Measurements from ENCODE around the gene AFM.

AFM gene

GRCh38 chr4:73459048-73459421 is 22.5 kb upstream of the AFM start:
- no peaks in the 10 kb centered on the region for H3K27me3 ChIP-seq (ENCODE audit: insufficient read depth, low read length, poor library complexity, severe bottlenecking)
- H4K20me1 ChIP-seq (ENCODE audit: insufficient read depth, low read length, poor library complexity, severe bottlenecking), result no peaks in the 10 kb centered on the region
- H3K36me3 ChIP-seq (ENCODE audit: insufficient read depth, low read length), result no peaks in the 10 kb centered on the region
- no peak overlapping the region for H2AFZ ChIP-seq (ENCODE audit: low read length)
- no peaks in the 10 kb centered on the region for H3K9me3 ChIP-seq (ENCODE audit: insufficient read depth, low read depth, low read length)
- H3K9me2 ChIP-seq (replicated peaks; ENCODE audit: low read depth, low read length), result no peaks in the 10 kb centered on the region
- TF ChIP-seq, protein P1, sequence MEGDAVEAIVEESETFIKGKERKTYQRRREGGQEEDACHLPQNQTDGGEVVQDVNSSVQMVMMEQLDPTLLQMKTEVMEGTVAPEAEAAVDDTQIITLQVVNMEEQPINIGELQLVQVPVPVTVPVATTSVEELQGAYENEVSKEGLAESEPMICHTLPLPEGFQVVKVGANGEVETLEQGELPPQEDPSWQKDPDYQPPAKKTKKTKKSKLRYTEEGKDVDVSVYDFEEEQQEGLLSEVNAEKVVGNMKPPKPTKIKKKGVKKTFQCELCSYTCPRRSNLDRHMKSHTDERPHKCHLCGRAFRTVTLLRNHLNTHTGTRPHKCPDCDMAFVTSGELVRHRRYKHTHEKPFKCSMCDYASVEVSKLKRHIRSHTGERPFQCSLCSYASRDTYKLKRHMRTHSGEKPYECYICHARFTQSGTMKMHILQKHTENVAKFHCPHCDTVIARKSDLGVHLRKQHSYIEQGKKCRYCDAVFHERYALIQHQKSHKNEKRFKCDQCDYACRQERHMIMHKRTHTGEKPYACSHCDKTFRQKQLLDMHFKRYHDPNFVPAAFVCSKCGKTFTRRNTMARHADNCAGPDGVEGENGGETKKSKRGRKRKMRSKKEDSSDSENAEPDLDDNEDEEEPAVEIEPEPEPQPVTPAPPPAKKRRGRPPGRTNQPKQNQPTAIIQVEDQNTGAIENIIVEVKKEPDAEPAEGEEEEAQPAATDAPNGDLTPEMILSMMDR (conservative IDR thresholded peaks at IDR 0.05; ENCODE audit: low read length), result no peak
- TF ChIP-seq EZH2phosphoT487 (IDR thresholded peaks at IDR 0.05; ENCODE audit: borderline replicate concordance), result no peak
- no peaks in the 10 kb centered on the region for H3K4me1 ChIP-seq (ENCODE audit: insufficient read depth, low read length, poor library complexity, severe bottlenecking)
- no peaks in the 10 kb centered on the region for H3F3A ChIP-seq (ENCODE audit: low read depth)
- H3K4me2 ChIP-seq (ENCODE audit: low read depth, low read length, poor library complexity, severe bottlenecking), result no peak overlapping the region
- no peak overlapping the region for H3K4me3 ChIP-seq (ENCODE audit: low read length, poor library complexity, severe bottlenecking)
- H3K9ac ChIP-seq (ENCODE audit: low read depth, low read length, poor library complexity, severe bottlenecking), result no peak overlapping the region
- H3K79me2 ChIP-seq (ENCODE audit: insufficient read depth, low read length), result no peaks in the 10 kb centered on the region

DNA sequence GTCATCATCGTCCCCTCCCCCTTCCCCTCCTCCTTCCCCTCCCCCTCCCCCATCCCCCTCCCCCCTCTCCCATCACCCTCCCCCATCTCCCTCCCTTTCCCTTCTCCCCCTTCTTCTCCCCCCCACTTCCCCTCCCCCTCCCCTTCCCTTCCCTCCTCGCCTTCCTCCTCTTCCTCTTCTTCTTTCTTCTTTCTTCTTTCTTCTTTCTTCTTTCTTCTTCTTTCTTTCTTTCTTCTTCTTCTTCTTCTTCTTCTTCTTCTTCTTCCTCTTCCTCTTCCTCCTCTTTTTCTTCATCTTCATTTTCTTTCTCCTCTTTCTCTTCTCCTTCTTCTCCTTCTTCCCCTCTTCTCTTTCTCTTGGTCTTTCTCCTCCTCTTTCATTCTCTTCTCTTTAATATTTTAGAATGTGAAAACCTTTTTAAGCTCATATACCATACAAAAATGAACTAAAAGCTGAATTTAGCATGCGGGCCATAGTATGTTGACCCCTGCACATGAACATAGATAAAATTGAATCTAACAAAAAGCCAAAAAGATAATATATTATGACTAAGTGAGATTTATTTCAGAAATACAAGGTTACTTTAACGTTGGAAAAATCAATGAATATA is 20.5 kb upstream of the AFM start:
- no peaks in the 10 kb centered on the region for H4K20me1 ChIP-seq (ENCODE audit: insufficient read depth, low read length, poor library complexity, severe bottlenecking)
- H3K4me2 ChIP-seq (ENCODE audit: low read depth, low read length, poor library complexity, severe bottlenecking), result no peak overlapping the region
- no peak overlapping the region for H3K4me3 ChIP-seq (ENCODE audit: low read length, poor library complexity, severe bottlenecking)
- H3K36me3 ChIP-seq (ENCODE audit: insufficient read depth, low read length), result no peaks in the 10 kb centered on the region
- no peaks in the 10 kb centered on the region for H3F3A ChIP-seq (ENCODE audit: low read depth)
- no peaks in the 10 kb centered on the region for H3K9me3 ChIP-seq (ENCODE audit: insufficient read depth, low read depth, low read length)
- no peak overlapping the region for H2AFZ ChIP-seq (ENCODE audit: low read length)
- TF ChIP-seq, protein P1 (conservative IDR thresholded peaks at IDR 0.05; ENCODE audit: low read length), result no peak
- TF ChIP-seq EZH2phosphoT487 (IDR thresholded peaks at IDR 0.05; ENCODE audit: borderline replicate concordance), result no peak
- H3K79me2 ChIP-seq (ENCODE audit: insufficient read depth, low read length), result no peaks in the 10 kb centered on the region
- H3K4me1 ChIP-seq (ENCODE audit: insufficient read depth, low read length, poor library complexity, severe bottlenecking), result no peaks in the 10 kb centered on the region
- H3K27me3 ChIP-seq (ENCODE audit: insufficient read depth, low read length, poor library complexity, severe bottlenecking), result no peaks in the 10 kb centered on the region
- no peaks in the 10 kb centered on the region for H3K9me2 ChIP-seq (replicated peaks; ENCODE audit: low read depth, low read length)
- no peak overlapping the region for H3K9ac ChIP-seq (ENCODE audit: low read depth, low read length, poor library complexity, severe bottlenecking)

- Histone ChIP-seq H3K9me3 (ENCODE audit: insufficient read depth, low read depth, low read length) (no peaks in the 10 kb centered on the region; the same call in 1 of the 2 replicates), H3K4me1 (ENCODE audit: insufficient read depth, low read length, poor library complexity, severe bottlenecking) (no peaks in the 10 kb centered on the region), H3K27me3 (ENCODE audit: insufficient read depth, low read length, poor library complexity, severe bottlenecking) (no peaks in the 10 kb centered on the region), H2AFZ (ENCODE audit: low read length) (no peak overlapping the region), H3K4me3 (ENCODE audit: low read length, poor library complexity, severe bottlenecking) (no peak overlapping the region), H3K79me2 (ENCODE audit: insufficient read depth, low read length) (no peaks in the 10 kb centered on the region), H3F3A (ENCODE audit: low read depth) (no peaks in the 10 kb centered on the region), H4K20me1 (ENCODE audit: insufficient read depth, low read length, poor library complexity, severe bottlenecking) (no peaks in the 10 kb centered on the region), H3K36me3 (ENCODE audit: insufficient read depth, low read length) (no peaks in the 10 kb centered on the region), H3K9ac (ENCODE audit: low read depth, low read length, poor library complexity, severe bottlenecking) (no peak overlapping the region), H3K4me2 (ENCODE audit: low read depth, low read length, poor library complexity, severe bottlenecking) (no peak overlapping the region), H3K9me2 (replicated peaks; ENCODE audit: low read depth, low read length) (no peaks in the 10 kb centered on the region)
- TF ChIP-seq, protein P1 (conservative IDR thresholded peaks at IDR 0.05; ENCODE audit: low read length), result no peak
- no peak for TF ChIP-seq EZH2phosphoT487 (IDR thresholded peaks at IDR 0.05; ENCODE audit: borderline replicate concordance)
Observed at GRCh38 chr4:73468170-73468569, 13.4 kb upstream of the AFM start.

All from Loucy (cell line).